BLaER1 (cell line): ENCODE data around the gene RDH5.

Experiments
- H3K27ac ChIP-seq: shearing (Covaris generic); formaldehyde crosslinking; 2 replicates; pipeline ENCODE4 v1.8.1; 2022
- H3K27me3 ChIP-seq: shearing (Covaris generic); formaldehyde crosslinking; 2 replicates; pipeline ENCODE4 v1.8.1; 2022
- H3K36me3 ChIP-seq: shearing (Covaris generic); formaldehyde crosslinking; 2 replicates; pipeline ENCODE4 v1.8.1; 2022
- H3K4me1 ChIP-seq: shearing (Covaris generic); formaldehyde crosslinking; 2 replicates; pipeline ENCODE4 v1.8.1; 2022
- H3K4me2 ChIP-seq: shearing (Covaris generic); formaldehyde crosslinking; 2 replicates; pipeline ENCODE4 v1.8.1; 2022
- H3K4me3 ChIP-seq: shearing (Covaris generic); formaldehyde crosslinking; 2 replicates; pipeline ENCODE4 v1.8.1; 2022
- H3K9ac ChIP-seq: shearing (Covaris generic); formaldehyde crosslinking; 2 replicates; pipeline ENCODE4 v1.8.1; 2022
- H3K9me3 ChIP-seq: shearing (Covaris generic); formaldehyde crosslinking; 2 replicates; pipeline ENCODE4 v1.8.1; 2022
- H4K20me1 ChIP-seq: shearing (Covaris generic); formaldehyde crosslinking; 2 replicates; pipeline ENCODE4 v1.8.1; 2022
- Cebpa-rat ChIP-seq: shearing (Covaris generic); IDR thresholded peaks from 2 replicates; pipeline ENCODE4 v1.8.1; 2022

Gene RDH5

GRCh38 chr12:55703901-55704761 lies 16.1 kb upstream of the RDH5 start:
- TF ChIP-seq Cebpa-rat = no peak
- peaks cover 19% of the 10 kb centered on the region for H3K27me3 ChIP-seq
- H3K36me3 ChIP-seq = no peaks in the 10 kb centered on the region
- no peaks in the 10 kb centered on the region for H4K20me1 ChIP-seq
- peaks cover 29% of the 10 kb centered on the region for H3K4me1 ChIP-seq
- no peaks in the 10 kb centered on the region for H3K9me3 ChIP-seq
- H3K27ac ChIP-seq = no peak overlapping the region
- H3K9ac ChIP-seq = no peak overlapping the region
- no peak overlapping the region for H3K4me2 ChIP-seq
- H3K4me3 ChIP-seq = no peak overlapping the region

- peaks cover 37% of the 10 kb centered on the region for H3K4me1 ChIP-seq
- H4K20me1 ChIP-seq = no peaks in the 10 kb centered on the region
- H3K27me3 ChIP-seq = peaks cover 23% of the 10 kb centered on the region
- H3K9me3 ChIP-seq = no peaks in the 10 kb centered on the region
- TF ChIP-seq Cebpa-rat = no peak
- no peak overlapping the region for H3K4me3 ChIP-seq
- H3K36me3 ChIP-seq = no peaks in the 10 kb centered on the region
- no peak overlapping the region for H3K4me2 ChIP-seq
- no peak overlapping the region for H3K9ac ChIP-seq
- H3K27ac ChIP-seq = no peak overlapping the region
These were observed 15.1 kb upstream of the RDH5 start for GRCh38 chr12:55704824-55705718.

GRCh38 chr12:55705782-55706402 lies 14.3 kb upstream of the RDH5 start:
- TF ChIP-seq Cebpa-rat = no peak
- Histone ChIP-seq H3K27ac (no peak overlapping the region), H3K9me3 (no peaks in the 10 kb centered on the region), H3K4me1 (peaks cover 37% of the 10 kb centered on the region), H3K4me2 (no peak overlapping the region; the same call in 1 of the 2 replicates), H3K27me3 (peaks cover 23% of the 10 kb centered on the region), H4K20me1 (no peaks in the 10 kb centered on the region), H3K4me3 (no peak overlapping the region), H3K36me3 (no peaks in the 10 kb centered on the region), H3K9ac (no peak overlapping the region)

- Histone ChIP-seq H4K20me1 (no peaks in the 10 kb centered on the region), H3K27ac (no peak overlapping the region), H3K9me3 (no peaks in the 10 kb centered on the region), H3K36me3 (no peaks in the 10 kb centered on the region), H3K4me2 (peak overlapping the region; percentile 97), H3K4me1 (peaks cover 37% of the 10 kb centered on the region), H3K27me3 (peaks cover 23% of the 10 kb centered on the region), H3K9ac (no peak overlapping the region), H3K4me3 (peak overlapping the region; percentile 67; the same call in 1 of the 2 replicates)
- TF ChIP-seq Cebpa-rat = no peak
These were observed 13.5 kb upstream of the RDH5 start for GRCh38 chr12:55706568-55707218.

GRCh38 chr12:55707219-55707671 lies 12.9 kb upstream of the RDH5 start:
- Histone ChIP-seq H3K27ac (no peak overlapping the region), H3K4me2 (peak overlapping the region; percentile 97), H3K27me3 (peaks cover 23% of the 10 kb centered on the region), H3K36me3 (no peaks in the 10 kb centered on the region), H4K20me1 (no peaks in the 10 kb centered on the region), H3K4me3 (peak overlapping the region; percentile 67), H3K9me3 (no peaks in the 10 kb centered on the region), H3K4me1 (peaks cover 37% of the 10 kb centered on the region), H3K9ac (no peak overlapping the region; the same call in 1 of the 2 replicates)
- TF ChIP-seq Cebpa-rat = peak; percentile 23; the same call in 1 of the 2 replicates

- H3K9me3 ChIP-seq = no peaks in the 10 kb centered on the region
- peaks cover 37% of the 10 kb centered on the region for H3K4me1 ChIP-seq
- no peak within 1 kb of the TSS; the same call in 1 of the 2 replicates for H3K9ac ChIP-seq
- H3K4me3 ChIP-seq = peak within 1 kb of the TSS; percentile 67
- no peak within 1 kb of the TSS for H3K27ac ChIP-seq
- H3K36me3 ChIP-seq = no peaks in the 10 kb centered on the region
- TF ChIP-seq Cebpa-rat = no peak
- no peaks in the 10 kb centered on the region for H4K20me1 ChIP-seq
- peak within 1 kb of the TSS; percentile 97 for H3K4me2 ChIP-seq
- peaks cover 23% of the 10 kb centered on the region for H3K27me3 ChIP-seq
These were observed 12.1 kb upstream of the RDH5 start, which contains the start of gene ITGA7 for GRCh38 chr12:55707841-55708694. Gene ITGA7, minus strand, starts transcription at chr12:55707904. Its CDS starts 222 bp downstream, at chr12:55707682.

GRCh38 chr12:55708695-55709233 lies 11.4 kb upstream of the RDH5 start:
- peak overlapping the region; percentile 97 for H3K4me2 ChIP-seq
- H3K9me3 ChIP-seq = no peaks in the 10 kb centered on the region
- no peak for TF ChIP-seq Cebpa-rat
- H4K20me1 ChIP-seq = no peaks in the 10 kb centered on the region
- no peak overlapping the region for H3K9ac ChIP-seq
- peaks cover 37% of the 10 kb centered on the region for H3K4me1 ChIP-seq
- H3K27ac ChIP-seq = no peak overlapping the region
- H3K27me3 ChIP-seq = peaks cover 23% of the 10 kb centered on the region
- H3K36me3 ChIP-seq = no peaks in the 10 kb centered on the region
- no peak overlapping the region; the same call in 1 of the 2 replicates for H3K4me3 ChIP-seq
